MM.1S (cell line): ENCODE data around the gene IGFBP1.
A peak's percentile ranks its signal among the peaks of the same experiment; 100 is the strongest.
"Not testable (repeated sequence)": the region's sequence is repeated elsewhere in the genome, so short reads cannot be mapped to it uniquely, and the experiment has no call there.

Source experiments
- DNase-seq: peaks from one replicate; pipeline ENCODE4 v3.0.0-alpha.2; 2015
- H2AFZ ChIP-seq: fragments of 300-600 bp; sonication (generic); 2 replicates; pipeline ENCODE4 v1.6.0; 2016; ENCODE audit warnings: antibody characterized with exemption, low read length
- H3F3A ChIP-seq: fragments of 300-600 bp; sonication (generic); 2 replicates; pipeline ENCODE4 v1.6.1; 2016; ENCODE audit warnings: mild to moderate bottlenecking, antibody characterized with exemption, low read length, moderate library complexity, mixed read lengths; ENCODE audit not compliant: insufficient read depth
- H3K27ac ChIP-seq: fragments of 300-600 bp; sonication (generic); 2 replicates; pipeline ENCODE4 v1.5.1; 2016; ENCODE audit warnings: mild to moderate bottlenecking, low read length
- H3K27me3 ChIP-seq: fragments of 300-600 bp; sonication (generic); replicated peaks from 2 replicates; pipeline ENCODE4 v1.6.0; 2016; ENCODE audit warnings: low read length; ENCODE audit not compliant: insufficient read depth
- H3K36me3 ChIP-seq: fragments of 300-600 bp; sonication (generic); replicated peaks from 2 replicates; pipeline ENCODE4 v1.6.1; 2016; ENCODE audit warnings: mild to moderate bottlenecking, low read length, mixed read lengths; ENCODE audit not compliant: insufficient read depth
- H3K4me1 ChIP-seq: fragments of 300-600 bp; sonication (generic); 2 replicates; pipeline ENCODE4 v1.6.1; 2016; ENCODE audit warnings: low read length, mixed read lengths
- H3K4me2 ChIP-seq: fragments of 300-600 bp; sonication (generic); 2 replicates; pipeline ENCODE4 v1.6.0; 2016; ENCODE audit warnings: low read depth, low read length
- H3K4me3 ChIP-seq: fragments of 300-600 bp; sonication (generic); 2 replicates; pipeline ENCODE4 v1.5.1; 2016; ENCODE audit warnings: low read length, mixed read lengths
- H3K79me2 ChIP-seq: fragments of 300-600 bp; sonication (generic); 2 replicates; pipeline ENCODE4 v1.6.1; 2016; ENCODE audit warnings: mixed run types, low read length, mixed read lengths
- H3K9ac ChIP-seq: fragments of 300-600 bp; sonication (generic); 2 replicates; pipeline ENCODE4 v1.6.1; 2016; ENCODE audit warnings: low read length, mixed read lengths
- H3K9me2 ChIP-seq: fragments of 300-600 bp; sonication (generic); replicated peaks from 2 replicates; pipeline ENCODE4 v1.6.1; 2016; ENCODE audit warnings: mild to moderate bottlenecking, low read length, mixed read lengths; ENCODE audit not compliant: insufficient read depth
- H3K9me3 ChIP-seq: fragments of 300-600 bp; sonication (generic); replicated peaks from 2 replicates; pipeline ENCODE4 v1.6.1; 2016; ENCODE audit warnings: mild to moderate bottlenecking, low read length, mixed read lengths; ENCODE audit not compliant: insufficient read depth
- H4K20me1 ChIP-seq: fragments of 300-600 bp; sonication (generic); 2 replicates; pipeline ENCODE4 v1.6.1; 2016; ENCODE audit warnings: mild to moderate bottlenecking, low read length, moderate library complexity, mixed read lengths; ENCODE audit not compliant: insufficient read depth
- CTCF ChIP-seq: fragments of 300-600 bp; sonication (generic); IDR thresholded peaks from 2 replicates; pipeline ENCODE4 v1.5.1; 2016; ENCODE audit warnings: antibody characterized with exemption, low read length, mixed read lengths
- EZH2 ChIP-seq: fragments of 300-600 bp; sonication (generic); optimal IDR thresholded peaks from 2 replicates; pipeline ENCODE3; 2017; ENCODE audit warnings: low read depth, mild to moderate bottlenecking, antibody characterized with exemption, low read length, mixed read lengths
- EZH2phosphoT487 ChIP-seq: fragments of 300-600 bp; sonication (generic); IDR thresholded peaks from 2 replicates; pipeline ENCODE4 v1.6.1; 2018; ENCODE audit warnings: antibody characterized with exemption, low read length

The IGFBP1 gene

GRCh38 chr7:45938626-45939302 lies 50.5 kb downstream of the IGFBP1 start:
- no peak overlapping the region for H3K9ac ChIP-seq
- no peak overlapping the region for H3K27ac ChIP-seq
- no peak overlapping the region for H2AFZ ChIP-seq
- DNase-seq = peak; percentile 75
- H3K36me3 ChIP-seq = no peaks in the 10 kb centered on the region
- no peaks in the 10 kb centered on the region for H4K20me1 ChIP-seq
- TF ChIP-seq EZH2 (no peak), CTCF (peak; percentile 73), EZH2phosphoT487 (no peak)
- peaks cover 8% of the 10 kb centered on the region; the same call in 1 of the 2 replicates for H3K4me1 ChIP-seq
- H3K4me2 ChIP-seq = peak overlapping the region; percentile 24; the same call in 1 of the 2 replicates
- H3K4me3 ChIP-seq = no peak overlapping the region
- H3K9me2 ChIP-seq = no peaks in the 10 kb centered on the region
- H3K27me3 ChIP-seq = no peaks in the 10 kb centered on the region
- H3F3A ChIP-seq = no peaks in the 10 kb centered on the region
- H3K79me2 ChIP-seq = no peaks in the 10 kb centered on the region
- no peaks in the 10 kb centered on the region for H3K9me3 ChIP-seq

GRCh38 chr7:45939574-45939973 lies 51.3 kb downstream of the IGFBP1 start:
- no peaks in the 10 kb centered on the region for H3K27me3 ChIP-seq
- DNase-seq = no peak
- H3K9me3 ChIP-seq = no peaks in the 10 kb centered on the region
- H3K27ac ChIP-seq = no peak overlapping the region
- no peak overlapping the region for H3K4me3 ChIP-seq
- H3K36me3 ChIP-seq = no peaks in the 10 kb centered on the region
- no peak for TF ChIP-seq EZH2phosphoT487
- TF ChIP-seq EZH2 = no peak
- TF ChIP-seq CTCF = no peak
- H3F3A ChIP-seq = no peaks in the 10 kb centered on the region
- H4K20me1 ChIP-seq = no peaks in the 10 kb centered on the region
- H3K79me2 ChIP-seq = no peaks in the 10 kb centered on the region
- no peak overlapping the region for H2AFZ ChIP-seq
- peaks cover 8% of the 10 kb centered on the region; the same call in 1 of the 2 replicates for H3K4me1 ChIP-seq
- H3K4me2 ChIP-seq = peak overlapping the region; percentile 24; the same call in 1 of the 2 replicates
- H3K9ac ChIP-seq = no peak overlapping the region
- no peaks in the 10 kb centered on the region for H3K9me2 ChIP-seq

- H3K4me3 ChIP-seq, H3K9me2 ChIP-seq, H3F3A ChIP-seq, H2AFZ ChIP-seq, H3K27ac ChIP-seq, H3K9me3 ChIP-seq, H3K79me2 ChIP-seq, DNase-seq, H3K9ac ChIP-seq, H3K36me3 ChIP-seq, H3K4me2 ChIP-seq, H3K27me3 ChIP-seq, H3K4me1 ChIP-seq, H4K20me1 ChIP-seq: not testable (repeated sequence)
Observed at GRCh38 chr7:45940237-45940781, 52.0 kb downstream of the IGFBP1 start.

GRCh38 chr7:45940939-45941338 lies 52.7 kb downstream of the IGFBP1 start:
- no peak for DNase-seq
- H3K4me3 ChIP-seq = no peak overlapping the region
- no peaks in the 10 kb centered on the region for H3K9me2 ChIP-seq
- no peak overlapping the region for H3K27ac ChIP-seq
- no peak overlapping the region for H2AFZ ChIP-seq
- no peaks in the 10 kb centered on the region for H3K36me3 ChIP-seq
- H3K9ac ChIP-seq = no peak overlapping the region
- peaks cover 8% of the 10 kb centered on the region; the same call in 1 of the 2 replicates for H3K4me1 ChIP-seq
- no peaks in the 10 kb centered on the region for H3K27me3 ChIP-seq
- H3K4me2 ChIP-seq = no peak overlapping the region
- no peaks in the 10 kb centered on the region for H3K79me2 ChIP-seq
- H3K9me3 ChIP-seq = no peaks in the 10 kb centered on the region
- H3F3A ChIP-seq = no peaks in the 10 kb centered on the region
- TF ChIP-seq EZH2 = no peak
- no peak for TF ChIP-seq EZH2phosphoT487
- no peak for TF ChIP-seq CTCF
- no peaks in the 10 kb centered on the region for H4K20me1 ChIP-seq
